Nephron (organoid): ENCODE measurements around the gene FAM20C.

Experiments
- H3K27ac Mint-ChIP-seq, 3 experiments: 2 replicates each; pipeline ENCODE4 v1.8.0; 2020; ENCODE audit warnings: mixed read lengths in 3 of 3, mild to moderate bottlenecking in 2 of 3, moderate library complexity in 1 of 3
- H3K27me3 Mint-ChIP-seq: 2 replicates; pipeline ENCODE4 v1.8.0; 2021; ENCODE audit warnings: low read depth, mild to moderate bottlenecking, moderate library complexity, mixed read lengths
- H3K36me3 Mint-ChIP-seq: 2 replicates; pipeline ENCODE4 v1.8.0; 2020; ENCODE audit warnings: low read depth, mixed read lengths
- H3K4me1 Mint-ChIP-seq: 2 replicates; pipeline ENCODE4 v1.8.0; 2020; ENCODE audit warnings: mixed read lengths
- H3K4me3 Mint-ChIP-seq, 3 experiments: 2 replicates each; pipeline ENCODE4 v1.8.0; 2020; ENCODE audit warnings: mild to moderate bottlenecking in 3 of 3, mixed read lengths in 3 of 3, moderate library complexity in 2 of 3
- H3K9me3 Mint-ChIP-seq: 2 replicates; pipeline ENCODE4 v1.8.0; 2020; ENCODE audit warnings: mixed read lengths
- TF ChIP-seq, protein P1 (sequence below), 3 experiments: fragments of 200-600 bp; sonication (generic); IDR thresholded peaks; one replicate each; pipeline ENCODE4 v1.5.0; 2021; ENCODE audit warnings: antibody characterized with exemption in 3 of 3; ENCODE audit not compliant: unreplicated experiment in 3 of 3

Gene FAM20C

DNA sequence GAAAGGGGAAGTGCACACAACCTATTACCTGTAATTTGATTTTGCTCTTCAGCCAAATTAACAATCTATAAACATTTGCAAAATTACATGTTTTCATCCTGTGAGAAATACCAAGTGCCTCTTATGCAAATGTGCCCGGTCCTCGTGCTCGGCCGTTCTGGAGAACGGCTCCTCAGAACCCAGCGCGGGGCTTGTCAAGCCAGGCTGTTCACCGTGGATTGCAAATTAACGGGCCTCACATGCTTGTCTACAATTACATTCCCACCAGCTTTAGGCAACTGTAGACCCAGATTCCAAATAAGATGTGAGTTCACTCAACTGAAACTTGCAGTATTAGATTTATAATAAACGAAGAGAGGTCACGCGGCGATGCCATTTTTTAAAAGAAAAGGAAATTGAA is 106.4 kb downstream of the FAM20C start:
- Mint-ChIP-seq H3K27me3 (peaks cover 40% of the 10 kb centered on the region), H3K27ac (peak overlapping the region in 1 of 3 experiments; percentile 63), H3K36me3 (no peaks in the 10 kb centered on the region), H3K4me1 (peaks cover 16% of the 10 kb centered on the region), H3K4me3 (no peak overlapping the region), H3K9me3 (no peaks in the 10 kb centered on the region)
- TF ChIP-seq, protein P1, sequence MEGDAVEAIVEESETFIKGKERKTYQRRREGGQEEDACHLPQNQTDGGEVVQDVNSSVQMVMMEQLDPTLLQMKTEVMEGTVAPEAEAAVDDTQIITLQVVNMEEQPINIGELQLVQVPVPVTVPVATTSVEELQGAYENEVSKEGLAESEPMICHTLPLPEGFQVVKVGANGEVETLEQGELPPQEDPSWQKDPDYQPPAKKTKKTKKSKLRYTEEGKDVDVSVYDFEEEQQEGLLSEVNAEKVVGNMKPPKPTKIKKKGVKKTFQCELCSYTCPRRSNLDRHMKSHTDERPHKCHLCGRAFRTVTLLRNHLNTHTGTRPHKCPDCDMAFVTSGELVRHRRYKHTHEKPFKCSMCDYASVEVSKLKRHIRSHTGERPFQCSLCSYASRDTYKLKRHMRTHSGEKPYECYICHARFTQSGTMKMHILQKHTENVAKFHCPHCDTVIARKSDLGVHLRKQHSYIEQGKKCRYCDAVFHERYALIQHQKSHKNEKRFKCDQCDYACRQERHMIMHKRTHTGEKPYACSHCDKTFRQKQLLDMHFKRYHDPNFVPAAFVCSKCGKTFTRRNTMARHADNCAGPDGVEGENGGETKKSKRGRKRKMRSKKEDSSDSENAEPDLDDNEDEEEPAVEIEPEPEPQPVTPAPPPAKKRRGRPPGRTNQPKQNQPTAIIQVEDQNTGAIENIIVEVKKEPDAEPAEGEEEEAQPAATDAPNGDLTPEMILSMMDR (IDR thresholded peaks at IDR 0.05; ENCODE audit: unreplicated experiment in 3 of 3): no peak

DNA sequence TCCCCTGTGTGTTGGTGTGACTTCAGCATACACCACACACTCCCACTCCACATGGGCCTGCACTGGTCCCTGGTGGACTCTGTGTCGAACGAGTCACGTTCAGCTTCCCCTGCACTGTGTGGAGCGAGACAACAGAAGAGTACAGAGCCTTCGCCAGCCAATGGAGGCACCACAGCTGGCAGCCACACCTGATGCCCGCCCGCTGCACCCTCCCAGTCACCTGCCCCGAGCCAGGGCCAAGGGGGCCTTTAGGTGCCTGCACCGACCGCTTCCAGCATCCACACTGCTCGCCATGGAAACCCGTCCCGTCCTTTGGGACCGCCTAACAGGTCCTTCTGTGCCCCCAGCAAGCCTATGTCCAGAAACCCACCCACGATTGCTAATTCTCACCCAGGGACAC is 106.8 kb downstream of the FAM20C start:
- TF ChIP-seq, protein P1 (IDR thresholded peaks at IDR 0.05; ENCODE audit: unreplicated experiment in 3 of 3): no peak
- H3K4me1 Mint-ChIP-seq: peaks cover 16% of the 10 kb centered on the region
- peaks cover 40% of the 10 kb centered on the region for H3K27me3 Mint-ChIP-seq
- peak overlapping the region in 1 of 3 experiments; percentile 63 for H3K27ac Mint-ChIP-seq
- H3K4me3 Mint-ChIP-seq: no peak overlapping the region
- no peaks in the 10 kb centered on the region for H3K36me3 Mint-ChIP-seq
- no peaks in the 10 kb centered on the region for H3K9me3 Mint-ChIP-seq

DNA sequence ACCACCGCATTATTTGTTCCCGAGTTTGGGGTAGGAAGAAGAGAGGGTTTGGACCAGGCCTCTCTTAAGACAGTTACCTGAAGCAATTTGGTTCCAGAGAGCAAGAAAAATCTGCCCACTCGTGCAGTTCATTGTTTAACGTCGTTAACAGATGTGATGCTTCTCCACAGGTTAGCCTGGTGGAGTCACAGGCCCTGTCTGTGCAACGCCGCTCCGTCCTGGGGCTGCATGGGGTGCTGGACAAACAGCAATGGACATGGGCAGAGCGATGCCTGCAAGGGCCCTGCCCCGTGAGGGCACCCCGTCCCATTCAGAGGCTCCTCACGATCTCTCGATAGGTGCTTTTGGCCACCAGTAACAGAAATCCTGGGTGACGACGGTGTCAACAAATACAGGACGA is 107.3 kb downstream of the FAM20C start:
- Mint-ChIP-seq H3K36me3 (no peaks in the 10 kb centered on the region), H3K9me3 (no peaks in the 10 kb centered on the region), H3K4me1 (peaks cover 12% of the 10 kb centered on the region), H3K27ac (no peak overlapping the region), H3K27me3 (peaks cover 36% of the 10 kb centered on the region), H3K4me3 (no peak overlapping the region)
- TF ChIP-seq, protein P1 (IDR thresholded peaks at IDR 0.05; ENCODE audit: unreplicated experiment in 3 of 3): no peak

DNA sequence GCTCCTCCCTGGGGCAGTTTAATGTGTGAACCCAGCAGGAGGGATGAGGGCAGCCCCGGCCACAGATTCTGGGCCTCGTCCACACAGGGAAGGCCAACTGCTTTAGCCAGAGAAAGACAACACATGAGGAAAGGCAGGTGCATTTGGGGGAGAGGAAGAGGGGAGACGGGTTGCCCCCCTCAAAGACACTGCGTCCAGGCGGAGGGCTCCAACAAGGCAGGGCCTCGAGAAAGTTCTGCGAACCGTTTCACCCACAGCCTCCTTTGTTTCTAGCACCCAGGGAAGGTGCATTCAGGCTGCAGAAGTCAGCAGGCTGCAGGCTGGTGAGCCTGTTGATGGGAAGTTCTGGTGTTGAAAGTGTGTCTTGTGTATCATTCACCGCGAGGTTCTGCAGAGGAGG is 107.7 kb downstream of the FAM20C start:
- TF ChIP-seq, protein P1 (IDR thresholded peaks at IDR 0.05; ENCODE audit: unreplicated experiment in 3 of 3): no peak
- Mint-ChIP-seq H3K4me1 (peaks cover 11% of the 10 kb centered on the region), H3K27ac (no peak overlapping the region), H3K4me3 (no peak overlapping the region), H3K27me3 (peaks cover 32% of the 10 kb centered on the region), H3K9me3 (no peaks in the 10 kb centered on the region), H3K36me3 (no peaks in the 10 kb centered on the region)

DNA sequence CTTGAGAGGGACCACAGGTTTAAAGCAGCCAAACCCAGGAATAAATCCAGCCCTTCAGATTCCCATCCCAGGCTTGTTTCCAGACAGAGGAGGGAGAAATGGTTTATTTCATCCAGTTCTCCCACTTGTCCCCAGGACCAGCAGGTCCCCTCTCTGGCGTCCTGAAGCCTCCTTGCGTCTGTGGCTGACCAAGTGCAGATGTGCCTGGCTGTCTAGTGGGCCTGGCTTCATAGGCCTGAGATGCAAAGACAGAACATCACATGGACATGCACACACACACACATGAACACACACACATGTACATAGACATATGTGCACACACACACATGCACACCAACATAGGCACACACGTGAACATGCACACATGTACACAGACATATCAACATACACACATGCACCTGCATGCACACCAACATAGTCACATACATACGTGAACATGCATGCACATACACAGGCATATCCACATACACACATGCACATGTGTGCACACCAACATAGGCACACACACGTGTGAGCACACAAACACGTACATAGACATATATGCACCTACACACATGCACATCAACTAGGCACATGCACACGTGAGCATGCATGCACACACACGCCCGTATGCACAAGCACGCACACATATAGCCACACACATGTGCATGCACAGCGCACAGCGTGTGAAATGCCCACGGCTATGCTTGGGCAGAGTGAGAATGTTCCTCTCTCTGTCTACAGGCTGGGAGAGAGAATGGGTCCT is 108.3 kb downstream of the FAM20C start:
- Mint-ChIP-seq H3K27ac (no peak overlapping the region), H3K36me3 (no peaks in the 10 kb centered on the region), H3K4me1 (peaks cover 11% of the 10 kb centered on the region), H3K9me3 (no peaks in the 10 kb centered on the region), H3K27me3 (peaks cover 34% of the 10 kb centered on the region), H3K4me3 (no peak overlapping the region)
- TF ChIP-seq, protein P1 (IDR thresholded peaks at IDR 0.05; ENCODE audit: unreplicated experiment in 3 of 3): no peak
